ENCODE results near the gene PDIA6. TPM values are rescaled to one million over a fixed set of nuclear protein-coding genes. Genes with fewer than 3 reads are reported as not detected.

PDIA6 gene
- total RNA-seq, 1 experiment from 2014 or later: 317 TPM

DNA sequence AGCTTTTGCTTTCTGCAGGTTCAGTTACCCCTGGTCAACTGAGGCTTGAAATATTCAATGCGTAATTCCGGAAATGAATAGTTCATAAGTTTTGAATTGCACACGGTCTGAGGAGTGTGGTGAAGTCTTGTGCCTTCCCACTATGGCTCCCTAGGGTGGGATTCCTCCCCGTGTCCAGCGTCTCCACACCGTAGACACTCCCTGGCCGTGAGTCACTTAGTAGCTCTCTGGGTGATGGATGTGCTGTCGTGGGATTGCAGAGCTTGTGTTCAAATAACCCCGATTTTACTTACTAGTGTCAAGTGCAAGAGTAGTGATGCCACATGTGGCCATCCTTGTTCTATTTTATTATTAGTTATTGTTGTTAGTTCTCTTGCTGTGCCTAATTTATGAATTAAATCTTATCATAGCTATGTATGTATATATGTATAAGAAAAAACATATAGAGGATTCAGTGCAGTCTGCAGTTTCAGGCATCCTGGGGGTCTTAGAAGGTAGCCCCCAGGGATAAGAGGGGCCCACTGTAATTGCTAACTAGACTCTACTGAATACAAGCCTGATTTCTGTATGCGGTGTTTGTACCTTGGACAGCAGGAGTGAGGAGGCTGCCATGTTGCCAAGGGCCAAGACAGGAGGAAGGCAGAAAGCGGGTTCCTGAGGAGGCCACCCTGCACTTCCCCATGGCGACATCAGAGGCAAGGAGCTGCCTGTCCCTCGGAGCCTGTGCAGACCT lies 47.7 kb upstream of the PDIA6 start:
- CTCF ChIA-PET: no interaction called here
- Mint-ChIP-seq H3K9me3 (ENCODE audit: low read depth, unreplicated experiment) (no peaks in the 10 kb centered on the region), H3K27me3 (ENCODE audit: unreplicated experiment) (peaks cover 100% of the 10 kb centered on the region), H3K36me3 (ENCODE audit: insufficient read depth, unreplicated experiment) (no peaks in the 10 kb centered on the region), H3K4me1 (ENCODE audit: low read depth, unreplicated experiment) (no peaks in the 10 kb centered on the region), H3K4me3 (ENCODE audit: low read depth, unreplicated experiment) (no peak overlapping the region), H3K27ac (ENCODE audit: unreplicated experiment) (no peak overlapping the region)
- DNase-seq: no peak
- BruUV-seq (replicated peaks): no TSS peak
- intact Hi-C loops (cut with micrococcal nuclease; ENCODE audit: unreplicated experiment): no loop called here
- TF ChIP-seq, protein P1, sequence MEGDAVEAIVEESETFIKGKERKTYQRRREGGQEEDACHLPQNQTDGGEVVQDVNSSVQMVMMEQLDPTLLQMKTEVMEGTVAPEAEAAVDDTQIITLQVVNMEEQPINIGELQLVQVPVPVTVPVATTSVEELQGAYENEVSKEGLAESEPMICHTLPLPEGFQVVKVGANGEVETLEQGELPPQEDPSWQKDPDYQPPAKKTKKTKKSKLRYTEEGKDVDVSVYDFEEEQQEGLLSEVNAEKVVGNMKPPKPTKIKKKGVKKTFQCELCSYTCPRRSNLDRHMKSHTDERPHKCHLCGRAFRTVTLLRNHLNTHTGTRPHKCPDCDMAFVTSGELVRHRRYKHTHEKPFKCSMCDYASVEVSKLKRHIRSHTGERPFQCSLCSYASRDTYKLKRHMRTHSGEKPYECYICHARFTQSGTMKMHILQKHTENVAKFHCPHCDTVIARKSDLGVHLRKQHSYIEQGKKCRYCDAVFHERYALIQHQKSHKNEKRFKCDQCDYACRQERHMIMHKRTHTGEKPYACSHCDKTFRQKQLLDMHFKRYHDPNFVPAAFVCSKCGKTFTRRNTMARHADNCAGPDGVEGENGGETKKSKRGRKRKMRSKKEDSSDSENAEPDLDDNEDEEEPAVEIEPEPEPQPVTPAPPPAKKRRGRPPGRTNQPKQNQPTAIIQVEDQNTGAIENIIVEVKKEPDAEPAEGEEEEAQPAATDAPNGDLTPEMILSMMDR (IDR thresholded peaks at IDR 0.05; ENCODE audit: unreplicated experiment): no peak

DNA sequence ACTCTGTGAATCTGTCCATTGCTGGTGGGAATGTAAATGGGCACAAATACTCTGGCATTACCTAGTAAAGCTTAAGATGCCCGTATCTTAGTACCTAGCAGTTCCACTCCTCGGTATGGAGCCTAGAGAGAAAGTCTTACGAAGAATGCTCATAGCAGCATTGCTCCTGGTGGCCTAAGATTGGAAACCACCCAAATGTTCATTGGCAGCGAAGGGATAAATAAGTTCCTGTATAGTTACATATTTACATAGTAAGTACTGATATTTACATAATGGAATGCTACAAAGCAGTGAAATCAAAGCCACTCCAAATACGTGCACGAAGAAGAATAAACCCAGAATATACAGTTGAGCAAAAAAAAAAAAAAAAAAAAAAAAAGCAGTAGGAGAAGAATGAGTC lies 46.7 kb upstream of the PDIA6 start:
- H3K4me3 Mint-ChIP-seq (ENCODE audit: low read depth, unreplicated experiment): no peak overlapping the region
- H3K9me3 Mint-ChIP-seq (ENCODE audit: low read depth, unreplicated experiment): no peaks in the 10 kb centered on the region
- TF ChIP-seq, protein P1 (IDR thresholded peaks at IDR 0.05; ENCODE audit: unreplicated experiment): no peak
- no TSS peak for BruUV-seq (replicated peaks)
- intact Hi-C loops (cut with micrococcal nuclease; ENCODE audit: unreplicated experiment): no loop called here
- H3K4me1 Mint-ChIP-seq (ENCODE audit: low read depth, unreplicated experiment): no peaks in the 10 kb centered on the region
- CTCF ChIA-PET: no interaction called here
- no peak overlapping the region for H3K27ac Mint-ChIP-seq (ENCODE audit: unreplicated experiment)
- H3K27me3 Mint-ChIP-seq (ENCODE audit: unreplicated experiment): peaks cover 100% of the 10 kb centered on the region
- H3K36me3 Mint-ChIP-seq (ENCODE audit: insufficient read depth, unreplicated experiment): no peaks in the 10 kb centered on the region
- DNase-seq: no peak

DNA sequence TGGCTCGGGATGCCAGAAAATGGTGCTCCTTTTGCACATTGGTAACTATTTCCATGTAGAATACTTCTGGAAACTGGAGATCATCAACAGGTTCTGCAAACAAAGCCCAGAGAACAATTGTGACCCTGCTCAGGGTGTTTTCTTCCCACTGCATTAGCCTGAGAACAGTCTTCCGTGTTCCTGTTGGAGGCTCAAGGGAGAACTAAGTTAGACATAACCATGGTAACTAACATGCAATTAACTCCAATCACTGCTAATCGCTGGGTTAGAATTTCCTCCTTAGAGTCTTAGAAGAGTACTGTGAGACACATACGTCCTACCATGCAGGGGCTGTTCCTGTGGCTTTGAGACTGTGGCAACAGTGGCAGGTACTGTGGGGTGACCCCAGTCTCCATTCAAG lies 36.0 kb upstream of the PDIA6 start:
- Mint-ChIP-seq H3K27ac (ENCODE audit: unreplicated experiment) (no peak overlapping the region), H3K36me3 (ENCODE audit: insufficient read depth, unreplicated experiment) (no peaks in the 10 kb centered on the region)

DNA sequence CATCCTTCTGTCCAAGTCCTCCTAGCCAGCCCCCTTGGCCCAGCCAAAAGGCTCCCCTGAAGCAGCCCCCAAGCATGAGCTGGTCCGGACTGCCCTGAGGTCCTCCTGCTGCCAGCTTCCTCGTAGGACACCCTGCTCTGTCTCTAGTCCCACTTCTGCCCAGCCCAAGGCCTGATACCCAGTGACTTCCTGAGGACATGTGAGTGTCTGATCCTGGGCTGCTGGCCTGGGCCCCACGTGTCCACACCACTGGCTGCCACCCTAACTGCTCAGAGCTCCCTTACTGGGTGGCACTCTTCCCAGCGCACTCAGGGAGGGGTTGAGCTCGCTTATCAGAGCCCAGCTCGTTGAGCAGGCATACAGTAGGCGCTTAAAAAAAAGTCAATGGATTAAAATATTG lies 34.4 kb upstream of the PDIA6 start:
- no TSS peak for BruUV-seq (replicated peaks)
- H3K27ac Mint-ChIP-seq (ENCODE audit: unreplicated experiment): no peak overlapping the region
- no peak overlapping the region for H3K4me3 Mint-ChIP-seq (ENCODE audit: low read depth, unreplicated experiment)

More for the DNA sequence above, 36.0 kb upstream of the PDIA6 start:
- no peak for DNase-seq
- peaks cover 84% of the 10 kb centered on the region for H3K27me3 Mint-ChIP-seq (ENCODE audit: unreplicated experiment)
- peaks cover under 1% of the 10 kb centered on the region for H3K9me3 Mint-ChIP-seq (ENCODE audit: low read depth, unreplicated experiment)
- CTCF ChIA-PET: no interaction called here
- no TSS peak for BruUV-seq (replicated peaks)
- H3K4me3 Mint-ChIP-seq (ENCODE audit: low read depth, unreplicated experiment): no peak overlapping the region
- H3K4me1 Mint-ChIP-seq (ENCODE audit: low read depth, unreplicated experiment): peaks cover 9% of the 10 kb centered on the region
- TF ChIP-seq, protein P1 (IDR thresholded peaks at IDR 0.05; ENCODE audit: unreplicated experiment): no peak
- intact Hi-C loops (cut with micrococcal nuclease; ENCODE audit: unreplicated experiment): no loop called here

More for the DNA sequence above, 34.4 kb upstream of the PDIA6 start:
- CTCF ChIA-PET: interaction anchor here (1.1 to 1.2 kb wide), 2 partner anchors 11 to 53 kb away, joined by 3 to 6 read pairs; no protein-coding TSS in a partner anchor
- Mint-ChIP-seq H3K9me3 (ENCODE audit: low read depth, unreplicated experiment) (peaks cover 2% of the 10 kb centered on the region), H3K36me3 (ENCODE audit: insufficient read depth, unreplicated experiment) (no peaks in the 10 kb centered on the region), H3K27me3 (ENCODE audit: unreplicated experiment) (peaks cover 69% of the 10 kb centered on the region), H3K4me1 (ENCODE audit: low read depth, unreplicated experiment) (peaks cover 12% of the 10 kb centered on the region)
- no peak for DNase-seq
- TF ChIP-seq, protein P1 (IDR thresholded peaks at IDR 0.05; ENCODE audit: unreplicated experiment): no peak
- intact Hi-C loops (cut with micrococcal nuclease; ENCODE audit: unreplicated experiment): no loop called here
